HL-60 (cell line): ENCODE results near the gene SYVN1.

Experiments
- DNase-seq, 2 experiments: peaks; one replicate each; pipeline ENCODE4 v3.0.0-alpha.2; 2010 to 2020; ENCODE audit warnings: low read depth in 1 of 2, low spot score in 1 of 2
- H3K27ac ChIP-seq: fragments of 250-450 bp; sonication (Bioruptor Pico); replicated peaks from 2 replicates; pipeline ENCODE4 v1.5.1; 2020; ENCODE audit warnings: mild to moderate bottlenecking, moderate library complexity
- H3K27me3 ChIP-seq: fragments of 250-450 bp; sonication (Bioruptor Pico); 2 replicates; pipeline ENCODE4 v1.5.1; 2021; ENCODE audit warnings: mild to moderate bottlenecking, moderate library complexity; ENCODE audit not compliant: insufficient read depth, poor library complexity, severe bottlenecking
- H3K4me3 ChIP-seq: replicated peaks from 2 replicates; pipeline ENCODE4 v1.5.1; 2011; ENCODE audit warnings: mild to moderate bottlenecking, control low read depth, low read length; ENCODE audit not compliant: insufficient read depth
- CTCF ChIP-seq: IDR thresholded peaks from one replicate; pipeline ENCODE4 v1.5.1; 2011; ENCODE audit warnings: low read length, control low read depth, inconsistent platforms; ENCODE audit not compliant: insufficient read depth
- GABPA ChIP-seq: IDR thresholded peaks from 2 replicates; pipeline ENCODE4 v1.6.1; 2012; ENCODE audit warnings: low read depth
- POLR2AphosphoS5 ChIP-seq: IDR thresholded peaks from 2 replicates; pipeline ENCODE4 v1.6.1; 2012; ENCODE audit warnings: low read depth
- REST ChIP-seq: IDR thresholded peaks from 2 replicates; pipeline ENCODE4 v1.6.1; 2012; ENCODE audit warnings: low read depth; ENCODE audit not compliant: insufficient replicate concordance
- SPI1 ChIP-seq: IDR thresholded peaks from 2 replicates; pipeline ENCODE4 v1.6.1; 2012; ENCODE audit warnings: low read depth, mild to moderate bottlenecking, borderline replicate concordance

The SYVN1 gene

GRCh38 chr11:65156256-65156655 is 21.9 kb upstream of the SYVN1 start:
- TF ChIP-seq REST (no peak), SPI1 (no peak), CTCF (no peak), GABPA (no peak), POLR2AphosphoS5 (no peak)
- no peak overlapping the region for H3K4me3 ChIP-seq
- no peaks in the 10 kb centered on the region for H3K27me3 ChIP-seq
- DNase-seq, result no peak
- H3K27ac ChIP-seq, result peak overlapping the region; percentile 65

- TF ChIP-seq SPI1 (no peak), POLR2AphosphoS5 (no peak), GABPA (no peak), CTCF (no peak), REST (no peak)
- Histone ChIP-seq H3K4me3 (no peak overlapping the region), H3K27me3 (no peaks in the 10 kb centered on the region), H3K27ac (peak overlapping the region; percentile 89)
- no peak for DNase-seq
Measured at GRCh38 chr11:65152122-65152521, 17.8 kb upstream of the SYVN1 start.

GRCh38 chr11:65151331-65151899 is 17.1 kb upstream of the SYVN1 start:
- no peaks in the 10 kb centered on the region for H3K27me3 ChIP-seq
- peak overlapping the region; percentile 89 for H3K27ac ChIP-seq
- TF ChIP-seq GABPA (no peak), SPI1 (peak; percentile 12; the same call in 1 of the 2 replicates), CTCF (no peak), POLR2AphosphoS5 (no peak), REST (no peak)
- DNase-seq, result no peak
- H3K4me3 ChIP-seq, result no peak overlapping the region
